ENCODE data around the gene USP9X. TPM values are rescaled to one million over a fixed set of nuclear protein-coding genes. Genes with fewer than 3 reads are reported as not detected.

The USP9X gene
- total and polyA plus RNA-seq, 9 of the 15 experiments (the other 6 are each of a cell fraction or from before 2014, with no cell fraction given) = 10.9 to 47.8 (median 29.5) TPM

GRCh38 chrX:41084044-41084892, 977 bp upstream of the USP9X start (continued):
- TF ChIP-seq NKRF (IDR thresholded peaks at IDR 0.05; ENCODE audit: borderline replicate concordance) (no peak), ZNF586 (CRISPR knock-in tag; conservative IDR thresholded peaks at IDR 0.05) (no peak), ZNF212 (CRISPR knock-in tag; IDR thresholded peaks at IDR 0.05) (0 out of 2 replicates have a peak, but pooled peaks have one; percentile 38), BRD4 (IDR thresholded peaks at IDR 0.05) (no peak), HBP1 (CRISPR knock-in tag; IDR thresholded peaks at IDR 0.05) (no peak), STAT6 (CRISPR knock-in tag; IDR thresholded peaks at IDR 0.05) (peak; percentile 76; the same call in 1 of the 2 replicates), ZBTB7A (IDR thresholded peaks at IDR 0.05; ENCODE audit: borderline replicate concordance, control insufficient read depth, low read depth, low read length) (peak; percentile 89), CEBPB (tag; IDR thresholded peaks at IDR 0.05) (peak; percentile 37; the same call in 1 of the 2 replicates), ZNF609 (CRISPR knock-in tag; IDR thresholded peaks at IDR 0.05; ENCODE audit: borderline replicate concordance) (peak; percentile 94; the same call in 1 of the 2 replicates), ZNF699 (CRISPR knock-in tag; IDR thresholded peaks at IDR 0.05; ENCODE audit: insufficient replicate concordance) (no peak), RAD51 (IDR thresholded peaks at IDR 0.05; ENCODE audit: borderline replicate concordance, low read depth) (peak; percentile 98), ZNF551 (CRISPR knock-in tag; IDR thresholded peaks at IDR 0.05) (no peak), MAX (CRISPR knock-in tag; IDR thresholded peaks at IDR 0.05) (peak; percentile 98), ZNF124 (CRISPR knock-in tag; IDR thresholded peaks at IDR 0.05) (no peak)
